HG02798 (cell line): ENCODE measurements around the gene HOXD8.

Source experiments
- ATAC-seq: cut with Tn5 transposase; IDR thresholded peaks from one replicate; pipeline ENCODE4 v1.9.1; 2021; ENCODE audit warnings: mild to moderate bottlenecking; ENCODE audit not compliant: unreplicated experiment, poor library complexity

Gene HOXD8

GRCh38 chr2:176156301-176156806 is 26.8 kb downstream of the HOXD8 start:
- ATAC-seq = no peak

- ATAC-seq = no peak
These were observed 27.4 kb downstream of the HOXD8 start, which contains the start of gene HOXD3 for GRCh38 chr2:176156807-176157498. HOXD3 (plus strand) TSS chr2:176157307; CDS start chr2:176169115, 11,808 bp downstream.

DNA sequence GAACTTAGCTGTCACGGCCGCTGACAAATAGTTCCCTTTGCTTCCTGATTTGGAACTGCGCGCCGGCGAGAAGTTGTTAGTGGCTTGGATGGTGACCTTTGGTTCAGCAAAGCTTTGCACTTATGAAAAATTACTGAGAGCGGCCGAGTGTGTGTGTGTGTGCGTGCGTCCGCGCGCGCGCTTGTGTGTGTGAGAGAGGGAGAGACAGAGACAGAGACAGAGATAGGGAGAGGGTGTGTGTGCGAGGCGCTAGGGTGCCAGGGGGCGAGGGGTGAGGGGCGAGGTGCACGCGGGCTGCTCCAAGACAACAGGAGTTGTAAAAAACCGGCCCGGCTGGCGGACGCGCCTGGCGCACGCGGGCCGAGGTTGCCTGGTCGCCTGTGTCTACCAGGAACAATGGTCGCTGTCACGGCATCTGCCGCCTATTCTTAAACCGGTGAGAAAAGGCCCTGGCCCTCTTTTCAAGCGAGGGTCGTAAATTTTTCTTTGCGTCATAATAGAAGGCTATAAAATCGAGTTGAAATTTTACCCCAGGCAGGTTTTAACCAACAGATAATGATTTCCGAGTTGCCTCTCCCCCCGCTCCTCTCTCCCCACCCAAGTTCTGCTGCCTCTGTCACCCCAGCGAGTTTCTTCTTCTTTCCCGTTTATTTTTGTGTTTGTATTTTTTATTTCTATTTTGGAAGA is 28.1 kb downstream of the HOXD8 start:
- no peak for ATAC-seq

DNA sequence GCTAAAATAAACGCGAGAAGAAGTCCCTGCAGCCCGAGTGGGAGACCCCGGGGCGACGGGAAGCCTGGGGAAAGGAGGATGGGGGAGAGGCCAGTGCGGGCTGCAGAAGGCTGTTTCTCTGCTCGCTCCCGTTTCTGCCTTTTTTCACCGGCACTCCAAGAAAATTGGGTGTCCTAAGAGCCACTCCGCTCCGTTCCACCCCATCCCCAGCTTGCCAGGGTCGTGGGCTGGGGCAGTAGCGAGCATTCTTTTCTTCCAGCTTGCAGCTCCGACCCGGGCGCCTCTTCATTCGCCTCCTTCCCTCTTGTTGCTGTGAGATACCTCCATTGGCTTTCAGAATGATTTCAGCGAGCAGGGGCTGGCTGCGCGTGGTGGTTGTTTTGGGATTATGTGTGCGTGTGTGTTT is 28.7 kb downstream of the HOXD8 start:
- ATAC-seq = no peak

DNA sequence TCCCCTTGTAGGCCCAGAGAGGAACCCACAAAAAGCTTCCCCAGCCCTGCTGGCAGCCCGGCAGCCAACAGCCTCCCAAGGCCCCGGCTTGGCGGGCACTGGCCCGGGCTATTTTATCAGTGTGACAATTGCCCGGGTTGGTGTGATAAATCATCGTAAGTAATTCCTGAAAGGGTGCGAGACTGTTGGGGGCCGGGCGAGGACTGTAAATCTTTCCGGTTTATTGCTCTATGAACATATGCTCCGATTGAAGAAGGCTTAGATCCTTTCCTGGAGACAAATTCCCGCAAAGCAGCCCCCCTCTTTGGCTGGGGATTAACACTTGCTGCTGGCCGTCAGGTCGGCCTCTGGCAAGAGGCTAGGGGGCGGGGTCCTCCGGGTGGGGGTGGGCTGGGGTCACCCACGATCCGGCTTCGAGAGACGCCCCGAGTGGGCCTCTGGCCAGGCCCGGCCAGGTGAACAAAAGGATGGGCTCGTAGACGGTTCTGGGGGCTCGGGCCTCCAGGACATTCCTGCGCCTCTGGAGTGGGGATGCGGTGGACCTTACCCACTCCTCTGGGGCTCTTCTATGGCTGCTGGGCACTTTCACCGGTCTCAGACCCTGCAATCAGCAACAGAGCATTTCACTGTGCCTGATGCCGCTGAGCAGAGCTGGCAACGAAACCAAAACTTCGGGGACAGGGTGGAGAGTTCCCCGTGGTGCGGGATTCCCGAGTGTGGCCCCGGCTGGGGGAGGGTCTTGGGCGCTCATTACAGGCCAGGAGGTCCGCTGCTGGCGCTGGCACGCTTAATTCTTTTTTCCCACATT is 29.6 kb downstream of the HOXD8 start:
- ATAC-seq = no peak

GRCh38 chr2:176159663-176160250 is 30.3 kb downstream of the HOXD8 start:
- ATAC-seq = no peak

DNA sequence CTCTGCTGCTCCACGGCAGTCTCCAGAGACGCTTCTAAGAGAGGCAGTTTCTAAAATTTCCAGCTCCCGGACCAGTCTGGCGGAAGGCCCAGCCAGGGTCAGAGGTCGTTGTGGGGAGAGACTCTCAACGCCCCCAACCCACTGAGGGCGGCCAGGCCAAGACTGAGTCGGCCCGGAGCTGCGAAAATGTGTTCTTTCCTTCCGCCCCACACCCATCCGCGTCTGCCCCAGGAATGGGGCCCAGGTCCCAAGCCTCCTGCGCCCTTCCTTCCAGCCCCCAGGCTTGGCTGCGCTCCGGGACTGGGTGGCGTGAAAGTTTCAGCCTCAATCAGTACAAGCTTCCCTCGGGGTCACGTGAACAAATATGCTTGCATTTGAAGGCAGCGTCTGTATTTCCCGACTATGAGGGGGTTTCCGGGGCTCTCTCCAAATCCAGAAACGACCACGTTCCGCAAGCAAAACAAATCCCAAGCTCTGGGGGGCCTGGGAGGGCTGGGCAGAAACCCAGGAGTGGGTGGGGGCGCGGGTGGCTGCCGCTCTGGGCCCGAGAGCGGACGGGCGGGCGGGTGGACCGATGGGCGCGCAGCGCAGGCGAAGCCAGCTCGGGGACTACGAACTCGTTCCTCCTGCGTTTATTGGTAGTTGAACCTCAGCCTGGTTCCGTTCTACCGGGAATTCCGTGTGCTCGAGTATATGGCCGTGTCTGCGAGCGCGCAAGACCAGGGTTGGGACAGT is 30.9 kb downstream of the HOXD8 start:
- no peak for ATAC-seq

- no peak for ATAC-seq
These were observed 31.7 kb downstream of the HOXD8 start for GRCh38 chr2:176160986-176161824.

- no peak for ATAC-seq
These were observed 32.5 kb downstream of the HOXD8 start for GRCh38 chr2:176161825-176162626.

- ATAC-seq = no peak
These were observed 33.6 kb downstream of the HOXD8 start for GRCh38 chr2:176162911-176163671.

DNA sequence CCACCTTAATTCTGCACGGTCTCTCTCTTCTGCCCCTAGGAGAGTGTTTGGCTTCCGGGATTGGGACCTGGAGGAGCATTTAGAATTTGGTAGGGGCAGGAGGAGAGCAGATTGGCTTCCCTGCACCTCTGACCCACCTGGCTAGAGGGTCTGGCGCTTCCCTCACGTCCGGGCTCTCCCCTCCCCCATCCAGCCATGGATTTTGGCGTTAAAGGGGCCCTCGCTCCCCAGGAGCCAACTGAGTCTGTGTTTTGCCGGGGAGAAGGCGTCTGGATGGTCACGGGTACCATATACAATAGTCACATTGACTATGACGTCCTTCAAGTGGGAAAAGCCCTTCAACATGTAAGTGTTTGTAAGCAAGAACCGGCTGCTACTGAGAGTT is 34.2 kb downstream of the HOXD8 start:
- no peak for ATAC-seq

GRCh38 chr2:176164201-176164600 is 34.7 kb downstream of the HOXD8 start:
- no peak for ATAC-seq

- no peak for ATAC-seq
These were observed 35.3 kb downstream of the HOXD8 start for GRCh38 chr2:176164611-176165369.

GRCh38 chr2:176165370-176166050 is 36.0 kb downstream of the HOXD8 start:
- no peak for ATAC-seq

GRCh38 chr2:176166272-176166671 is 36.8 kb downstream of the HOXD8 start:
- ATAC-seq = no peak

DNA sequence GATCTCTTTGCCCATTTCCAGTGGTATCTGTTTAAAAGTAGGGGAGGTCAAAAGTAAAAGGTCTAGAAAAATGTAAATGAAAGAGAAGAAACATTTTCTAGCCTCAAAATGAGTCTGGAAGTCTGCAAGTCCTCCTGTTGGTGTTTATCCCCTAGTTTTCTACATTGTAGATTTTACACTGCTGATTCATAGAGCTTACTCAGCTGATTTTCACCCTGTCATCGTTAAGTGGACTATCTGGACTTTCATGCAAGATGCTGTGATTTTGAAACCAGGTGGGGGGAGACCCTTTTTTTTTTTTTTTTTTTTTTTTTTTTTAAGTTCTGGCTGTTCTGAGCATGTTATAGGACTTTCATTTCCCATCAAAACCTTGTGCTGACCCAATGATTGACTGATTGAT is 37.9 kb downstream of the HOXD8 start:
- no peak for ATAC-seq
